Mesangial cell (primary cell): Measurements from ENCODE around the gene UBFD1. TPM values are rescaled to one million over a fixed set of nuclear protein-coding genes. Genes with fewer than 3 reads are reported as not detected.

Experiments
- total RNA-seq: library from RNA; depleted of rRNA; stranded (reverse); fragments of >200 nt; gene quantifications from 2 replicates; pipeline ENCODE4 v1.2.3, GENCODE V29; 2015

UBFD1 gene, protein sequence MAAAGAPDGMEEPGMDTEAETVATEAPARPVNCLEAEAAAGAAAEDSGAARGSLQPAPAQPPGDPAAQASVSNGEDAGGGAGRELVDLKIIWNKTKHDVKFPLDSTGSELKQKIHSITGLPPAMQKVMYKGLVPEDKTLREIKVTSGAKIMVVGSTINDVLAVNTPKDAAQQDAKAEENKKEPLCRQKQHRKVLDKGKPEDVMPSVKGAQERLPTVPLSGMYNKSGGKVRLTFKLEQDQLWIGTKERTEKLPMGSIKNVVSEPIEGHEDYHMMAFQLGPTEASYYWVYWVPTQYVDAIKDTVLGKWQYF
- 88.2 and 91.0 TPM in 2 replicates for total RNA-seq

DNA sequence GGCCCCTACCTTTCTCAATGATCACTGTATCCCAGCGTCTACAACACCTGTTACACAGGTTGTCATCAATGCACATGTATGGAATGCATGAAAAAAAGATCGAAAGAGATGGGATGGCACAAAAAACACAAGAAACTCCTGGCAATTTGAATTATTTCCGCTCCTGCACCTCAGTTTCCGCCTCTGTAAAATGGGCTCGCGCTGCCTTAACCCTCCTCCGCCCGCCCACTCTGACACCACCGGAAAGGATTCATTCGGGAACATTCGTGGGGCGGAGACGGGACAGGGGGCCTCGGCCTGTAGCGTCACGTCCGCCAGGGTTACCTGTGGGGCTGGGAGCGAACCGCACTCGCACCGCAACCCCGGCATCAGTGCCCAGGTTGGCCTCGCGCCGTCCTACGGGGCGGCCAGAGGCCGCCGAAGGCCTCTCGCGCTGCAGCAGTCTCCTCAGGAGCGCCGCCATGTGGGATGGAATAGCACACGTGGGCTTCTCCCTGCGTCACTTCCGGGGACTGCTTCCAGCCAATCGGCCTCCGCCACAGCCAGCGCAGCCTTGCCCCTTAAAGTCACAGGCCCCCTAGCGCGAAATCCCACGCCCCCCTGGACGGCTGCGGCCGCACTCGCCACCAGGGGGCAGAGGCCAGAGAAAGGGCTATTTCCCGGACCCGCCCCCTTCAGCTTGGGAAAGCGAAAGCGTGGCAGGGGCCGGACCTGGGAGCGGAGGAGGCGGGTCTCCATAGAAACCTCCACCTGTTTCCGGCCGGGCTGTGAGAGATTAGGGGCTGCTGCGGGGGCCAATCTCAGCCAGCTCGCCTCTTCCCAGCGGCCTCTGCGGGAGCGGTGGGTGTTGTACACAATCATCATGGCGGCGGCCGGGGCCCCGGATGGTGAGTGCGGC, at the start of gene UBFD1, which contains the start of gene EARS2:
Gene UBFD1, plus strand, starts transcription at position 847 of the 898 bp plus-strand sequence. Its CDS starts 16 bp downstream, at position 863.
Gene EARS2, minus strand, starts transcription at position 470 of the 898 bp plus-strand sequence. Its CDS starts 7 bp downstream, at position 463.

DNA sequence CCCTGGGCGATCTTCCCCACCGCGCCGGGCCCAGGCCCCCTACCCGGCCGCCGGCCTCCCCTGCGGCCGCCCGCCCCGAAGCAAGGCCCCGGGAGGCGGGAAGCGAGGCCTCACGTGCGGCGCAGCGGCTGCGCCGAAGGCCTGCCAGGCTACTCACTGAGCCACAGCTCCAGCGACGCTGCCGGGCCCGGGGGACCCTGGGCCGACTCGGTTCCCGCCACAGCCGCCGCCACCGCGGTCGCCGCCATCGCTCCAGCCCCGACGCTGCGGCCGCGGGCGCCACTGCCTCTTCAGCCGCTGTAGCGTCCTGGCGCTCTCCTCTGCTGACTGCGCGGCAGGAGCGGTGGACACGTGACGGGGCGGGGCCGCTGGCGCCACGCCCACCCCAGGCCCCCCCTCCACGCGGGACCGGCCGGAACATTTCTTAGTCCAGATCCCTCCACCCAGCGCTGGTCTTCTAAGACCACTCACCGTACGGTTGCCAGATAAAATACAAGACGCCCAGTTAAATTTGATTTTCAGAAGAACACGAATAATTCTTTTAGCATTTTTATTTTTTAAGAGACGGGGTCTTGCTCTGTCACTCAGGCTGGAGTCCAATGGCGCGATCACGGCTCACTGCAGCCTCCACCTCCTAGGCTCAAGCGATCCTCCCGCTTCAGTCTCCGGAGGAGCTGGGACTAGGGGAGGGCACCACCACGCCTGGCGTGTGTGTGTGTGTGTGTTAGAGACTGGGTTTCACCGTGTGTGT, 47.2 kb upstream of the UBFD1 start, which contains the start of gene GGA2:
Gene GGA2, minus strand, starts transcription at position 331 of the 751 bp plus-strand sequence. Its CDS starts 83 bp downstream, at position 248.

DNA sequence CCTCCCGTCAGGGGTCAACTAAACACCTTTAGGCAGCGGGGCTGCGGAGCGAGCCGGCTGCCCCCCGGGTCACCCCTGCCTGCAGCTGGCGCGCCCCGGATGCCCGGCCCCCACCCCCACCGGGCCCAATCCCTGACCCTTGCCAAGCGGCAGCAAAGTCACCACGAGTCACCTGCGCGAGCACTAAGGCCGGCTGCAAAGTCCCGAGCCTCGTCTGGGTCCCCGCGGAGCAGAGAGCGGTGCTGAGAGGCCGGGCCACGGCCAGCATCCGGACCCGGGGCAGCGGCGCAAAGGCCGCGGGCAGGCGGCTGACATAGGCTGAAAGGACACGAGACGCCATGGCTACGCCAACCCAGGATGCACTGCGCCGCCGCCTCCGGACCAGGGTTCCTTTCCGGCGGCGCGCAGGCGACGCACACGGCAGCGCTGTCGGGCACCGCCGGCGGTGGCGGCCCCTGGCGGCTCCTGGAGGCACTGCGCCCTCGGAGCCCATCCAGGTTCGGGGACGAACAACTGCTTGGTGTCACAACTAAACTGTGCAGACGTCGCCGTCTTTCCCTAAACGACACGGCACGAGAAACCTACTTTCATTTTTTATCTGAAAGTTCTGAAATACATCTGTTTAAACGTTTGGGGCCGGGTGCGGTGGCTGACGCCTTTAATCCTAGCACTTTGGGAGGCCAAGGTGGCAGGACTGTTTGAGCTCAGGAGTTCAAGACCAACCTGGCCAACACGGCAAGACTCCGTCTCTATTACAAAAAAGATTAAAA, 38.6 kb downstream of the UBFD1 start, which contains the start of gene NDUFAB1:
Gene NDUFAB1, minus strand, starts transcription at position 366 of the 770 bp plus-strand sequence. Its CDS starts 26 bp downstream, at position 340.

Other genes starting within 250 kb of the UBFD1 start
- gene COG7, start 104.5 kb upstream of the UBFD1 start, total RNA-seq, result 12.4 and 22.9 TPM in 2 replicates
- 27.7 and 48.4 TPM in 2 replicates for gene GGA2, start 47.2 kb upstream of the UBFD1 start, total RNA-seq
- 23.3 and 49.9 TPM in 2 replicates for gene EARS2, start 377 bp upstream of the UBFD1 start, total RNA-seq
- gene NDUFAB1, start 38.6 kb downstream of the UBFD1 start, total RNA-seq, result 104 and 151 TPM in 2 replicates
- gene PALB2, start 83.6 kb downstream of the UBFD1 start, total RNA-seq, result 6.5 and 7.0 TPM in 2 replicates
- 29.2 and 35.7 TPM in 2 replicates for gene DCTN5, start 83.7 kb downstream of the UBFD1 start, total RNA-seq
- gene PLK1, start 121.2 kb downstream of the UBFD1 start, total RNA-seq, result 10.8 and 207 TPM in 2 replicates
- 0.38 TPM in 1 of 2 replicates, not detected in the other for gene ERN2, start 155.5 kb downstream of the UBFD1 start, total RNA-seq
- 0.13 TPM in 1 of 2 replicates, not detected in the other for gene CHP2, start 197.3 kb downstream of the UBFD1 start, total RNA-seq